Measurements from ENCODE around the gene IRX3.

The IRX3 gene

DNA sequence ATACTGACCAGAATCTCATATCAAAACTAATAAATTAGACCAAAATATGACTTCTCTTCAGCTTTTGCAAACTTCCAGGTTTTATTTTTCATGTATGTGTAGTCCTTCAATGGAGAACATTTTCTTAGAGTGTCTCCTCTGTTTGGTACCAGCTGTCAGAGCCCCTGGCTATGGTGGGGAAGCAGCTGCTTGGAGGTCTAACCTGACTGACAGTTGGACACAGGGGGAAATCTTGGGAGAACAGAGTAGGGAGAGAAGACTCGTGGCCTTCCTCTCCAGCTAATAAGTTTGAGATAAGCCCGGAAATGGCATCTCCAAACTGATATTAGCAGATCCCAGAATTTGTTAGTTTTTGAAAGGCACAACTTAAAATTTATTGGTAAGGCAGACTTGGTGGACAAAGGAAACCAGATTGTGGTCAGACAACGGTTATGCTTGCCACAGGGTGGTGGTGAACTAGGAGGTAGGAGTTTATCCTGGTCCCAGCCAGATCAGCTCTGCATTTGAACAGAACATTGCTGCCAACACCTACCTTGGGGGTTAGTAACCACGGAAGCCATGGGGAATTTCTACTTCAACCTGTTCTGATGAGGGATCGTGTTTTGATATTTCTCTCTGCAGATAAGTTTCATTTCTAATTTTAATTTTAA is 39.2 kb upstream of the IRX3 start:
- DNase-seq (ENCODE audit: low read depth) = no peak
- TF ChIP-seq, protein P1, sequence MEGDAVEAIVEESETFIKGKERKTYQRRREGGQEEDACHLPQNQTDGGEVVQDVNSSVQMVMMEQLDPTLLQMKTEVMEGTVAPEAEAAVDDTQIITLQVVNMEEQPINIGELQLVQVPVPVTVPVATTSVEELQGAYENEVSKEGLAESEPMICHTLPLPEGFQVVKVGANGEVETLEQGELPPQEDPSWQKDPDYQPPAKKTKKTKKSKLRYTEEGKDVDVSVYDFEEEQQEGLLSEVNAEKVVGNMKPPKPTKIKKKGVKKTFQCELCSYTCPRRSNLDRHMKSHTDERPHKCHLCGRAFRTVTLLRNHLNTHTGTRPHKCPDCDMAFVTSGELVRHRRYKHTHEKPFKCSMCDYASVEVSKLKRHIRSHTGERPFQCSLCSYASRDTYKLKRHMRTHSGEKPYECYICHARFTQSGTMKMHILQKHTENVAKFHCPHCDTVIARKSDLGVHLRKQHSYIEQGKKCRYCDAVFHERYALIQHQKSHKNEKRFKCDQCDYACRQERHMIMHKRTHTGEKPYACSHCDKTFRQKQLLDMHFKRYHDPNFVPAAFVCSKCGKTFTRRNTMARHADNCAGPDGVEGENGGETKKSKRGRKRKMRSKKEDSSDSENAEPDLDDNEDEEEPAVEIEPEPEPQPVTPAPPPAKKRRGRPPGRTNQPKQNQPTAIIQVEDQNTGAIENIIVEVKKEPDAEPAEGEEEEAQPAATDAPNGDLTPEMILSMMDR (IDR thresholded peaks at IDR 0.05; ENCODE audit: low read length, missing control alignments) = no peak
- no peak overlapping the region for H3K4me3 ChIP-seq (replicated peaks; ENCODE audit: low read depth, low read length)

DNA sequence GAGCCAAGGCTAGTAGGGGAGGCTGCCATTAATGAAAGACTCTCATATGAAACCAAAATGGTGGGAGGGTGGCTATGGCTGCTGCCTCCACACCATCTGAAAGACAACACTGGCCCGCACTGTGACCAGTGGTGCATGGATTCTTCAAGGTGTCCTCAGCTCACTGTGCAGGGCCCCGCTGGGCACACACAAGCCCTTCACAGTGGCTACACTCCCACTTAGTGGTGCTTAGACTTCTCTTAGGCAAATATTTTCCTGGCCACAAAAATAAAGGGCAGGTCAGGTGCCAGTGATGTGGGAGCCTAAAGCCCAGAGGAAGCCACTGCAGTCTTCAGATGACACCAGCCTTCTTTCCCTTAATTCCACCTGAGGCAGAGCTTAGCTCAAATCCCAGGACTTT is 38.1 kb upstream of the IRX3 start:
- no peak for DNase-seq (ENCODE audit: low read depth)
- no peak overlapping the region for H3K4me3 ChIP-seq (replicated peaks; ENCODE audit: low read depth, low read length)
- TF ChIP-seq, protein P1 (IDR thresholded peaks at IDR 0.05; ENCODE audit: low read length, missing control alignments) = no peak

DNA sequence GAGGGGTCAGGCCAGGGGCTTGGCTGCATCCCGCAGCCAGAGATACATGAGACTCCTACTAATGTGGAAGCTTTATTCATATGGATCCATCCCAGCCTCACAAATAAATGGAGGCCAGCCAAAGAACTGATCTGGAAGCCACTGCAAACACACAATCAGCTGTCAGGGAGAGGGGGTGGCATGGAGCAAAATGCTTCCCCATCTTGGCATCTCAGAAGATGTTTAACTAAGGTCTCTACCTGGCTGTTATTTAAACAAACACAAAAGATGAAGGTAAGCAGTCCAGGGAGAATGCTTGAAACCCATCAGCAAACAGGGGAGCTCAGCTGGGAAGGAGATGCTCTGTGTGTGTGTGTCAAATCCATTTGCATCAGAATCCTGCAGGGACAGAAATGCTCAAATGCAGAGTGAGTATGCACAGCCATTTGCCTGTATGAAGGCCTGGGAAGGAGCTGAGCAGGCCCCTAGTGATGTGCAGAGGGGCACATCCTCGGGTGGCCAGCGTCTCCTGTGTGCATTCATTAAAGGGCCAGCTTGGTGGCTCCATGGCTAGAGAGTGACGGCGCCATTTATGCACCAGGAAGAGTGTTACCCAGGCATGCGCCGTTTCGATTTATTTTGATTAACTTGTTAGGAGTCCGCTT is 34.2 kb upstream of the IRX3 start:
- H3K4me3 ChIP-seq (replicated peaks; ENCODE audit: low read depth, low read length) = no peak overlapping the region
- no peak for DNase-seq (ENCODE audit: low read depth)
- TF ChIP-seq, protein P1 (IDR thresholded peaks at IDR 0.05; ENCODE audit: low read length, missing control alignments) = no peak

DNA sequence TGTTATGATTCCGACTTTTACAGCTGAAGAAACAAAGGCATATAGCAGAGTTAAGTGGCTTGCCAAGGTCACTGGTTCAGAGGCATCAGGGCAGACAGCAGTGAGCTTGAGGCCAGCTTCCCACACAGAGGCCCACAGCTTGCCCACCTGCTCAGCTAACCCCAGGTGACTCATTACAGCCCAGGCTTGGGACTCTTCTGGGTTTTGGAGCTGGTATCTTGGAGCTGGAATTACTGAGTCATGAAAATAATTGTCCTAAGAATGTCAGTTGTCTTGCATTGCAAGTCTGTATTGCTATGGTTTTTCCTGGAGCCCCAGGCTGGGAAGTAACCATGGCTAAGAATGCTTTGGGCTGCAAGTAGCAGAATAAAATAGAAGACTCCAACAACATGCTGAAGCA is 32.4 kb upstream of the IRX3 start:
- peak; percentile 3 for DNase-seq (ENCODE audit: low read depth)
- no peak overlapping the region for H3K4me3 ChIP-seq (replicated peaks; ENCODE audit: low read depth, low read length)
- TF ChIP-seq, protein P1 (IDR thresholded peaks at IDR 0.05; ENCODE audit: low read length, missing control alignments) = no peak

DNA sequence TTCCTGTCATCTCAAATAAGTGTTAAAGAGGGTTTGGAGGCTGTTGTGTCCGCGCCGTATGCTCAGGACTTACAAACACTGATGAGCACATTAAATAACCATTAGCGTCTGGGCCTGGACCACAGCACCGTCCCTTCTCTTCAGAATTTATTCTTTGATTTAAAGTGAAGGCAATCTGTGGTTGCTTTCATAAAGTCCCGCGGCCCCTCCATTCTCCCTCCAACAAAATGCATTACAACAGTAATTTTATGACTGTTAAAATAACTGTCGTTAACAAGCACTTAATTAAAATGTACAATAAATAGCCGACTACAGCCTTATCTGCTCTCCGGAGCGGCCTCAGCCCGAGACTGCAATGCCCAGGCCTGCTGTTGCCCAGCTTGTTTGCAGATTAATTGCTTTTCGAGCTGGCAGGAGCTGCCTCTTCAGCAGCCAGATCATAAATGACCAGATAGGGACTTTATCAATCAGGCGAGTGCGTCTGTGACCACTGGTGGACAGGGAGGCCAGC is 30.6 kb upstream of the IRX3 start:
- TF ChIP-seq, protein P1 (IDR thresholded peaks at IDR 0.05; ENCODE audit: low read length, missing control alignments) = no peak

DNA sequence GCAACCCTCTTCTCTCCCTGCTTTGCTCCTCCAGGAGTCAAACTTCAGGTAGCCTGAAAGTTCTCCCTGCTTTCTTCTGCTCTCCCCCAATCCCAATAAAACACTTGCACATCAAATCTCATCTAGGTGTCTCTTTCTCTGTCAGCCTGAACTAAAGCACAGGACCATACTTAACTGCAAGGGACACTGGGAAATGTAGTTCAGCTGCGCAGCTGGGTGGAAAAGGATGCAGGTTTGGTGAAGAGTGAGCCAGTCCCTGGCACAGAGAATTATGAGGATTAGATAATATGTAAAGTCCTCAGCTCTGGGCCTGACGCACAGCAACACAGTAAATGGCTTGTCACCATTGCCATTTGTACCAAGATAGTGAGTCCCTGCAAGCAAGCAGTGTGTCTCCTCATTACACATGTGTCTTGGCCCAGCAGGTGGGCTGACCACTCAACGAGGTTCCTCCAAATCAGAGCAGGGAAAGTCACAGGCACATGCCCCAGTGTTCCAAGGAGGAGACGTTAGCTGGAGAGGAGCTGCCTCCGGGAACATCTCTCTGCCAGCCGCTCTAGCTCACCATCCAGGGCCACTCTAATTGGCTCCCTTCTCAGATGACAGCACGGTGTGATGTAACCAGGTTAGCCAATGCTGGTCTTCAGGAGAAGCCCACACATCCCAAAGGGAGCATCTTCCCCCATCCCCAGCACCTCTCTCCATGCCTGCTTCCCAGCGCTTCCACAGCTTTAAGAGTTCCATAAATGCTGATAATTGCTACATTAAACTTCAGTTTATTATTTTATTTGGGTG is 29.7 kb upstream of the IRX3 start:
- TF ChIP-seq, protein P1 (IDR thresholded peaks at IDR 0.05; ENCODE audit: low read length, missing control alignments) = no peak
- H3K4me3 ChIP-seq (replicated peaks; ENCODE audit: low read depth, low read length) = no peak overlapping the region
- DNase-seq (ENCODE audit: low read depth) = no peak

More for the DNA sequence above, 30.6 kb upstream of the IRX3 start:
- H3K4me3 ChIP-seq (replicated peaks; ENCODE audit: low read depth, low read length) = no peak overlapping the region
- no peak for DNase-seq (ENCODE audit: low read depth)

All from fibroblast of pulmonary artery (primary cell).